Smooth muscle cell of the brain vasculature (primary cell): ENCODE results near the gene USP3.
"Not testable (repeated sequence)": the region's sequence is repeated elsewhere in the genome, so short reads cannot be mapped to it uniquely, and the experiment has no call there.

Experiments
- DNase-seq: peaks from one replicate; pipeline ENCODE4 v3.0.0-alpha.2; 2012; ENCODE audit warnings: low read depth, low spot score

USP3 gene

GRCh38 chr15:63609448-63609847 lies 105.1 kb downstream of the USP3 start:
- no peak for DNase-seq

GRCh38 chr15:63610209-63610841 lies 105.9 kb downstream of the USP3 start:
- no peak for DNase-seq

GRCh38 chr15:63611177-63611576 lies 106.8 kb downstream of the USP3 start:
- no peak for DNase-seq

DNA sequence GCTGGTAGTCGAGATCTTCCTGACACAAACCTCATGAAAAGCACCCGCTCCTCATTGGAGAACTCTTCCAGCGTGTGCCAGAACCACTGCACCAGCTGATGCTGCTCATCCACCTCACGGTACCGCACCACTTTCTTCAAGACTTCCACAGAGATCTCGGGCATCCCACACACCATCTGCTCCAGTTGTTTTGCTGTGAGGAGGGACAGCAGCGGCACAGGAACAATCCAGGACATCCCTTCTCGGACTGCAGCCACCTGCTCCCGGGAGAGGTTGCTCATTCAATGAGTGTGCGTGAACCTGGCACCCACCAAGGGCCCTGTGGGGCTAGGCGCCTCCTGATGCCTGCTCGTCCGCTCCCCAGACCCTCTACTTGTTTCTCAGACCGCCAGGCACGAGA lies 107.9 kb downstream of the USP3 start:
- no peak for DNase-seq

GRCh38 chr15:63615935-63616334 lies 111.5 kb downstream of the USP3 start:
- no peak for DNase-seq

DNA sequence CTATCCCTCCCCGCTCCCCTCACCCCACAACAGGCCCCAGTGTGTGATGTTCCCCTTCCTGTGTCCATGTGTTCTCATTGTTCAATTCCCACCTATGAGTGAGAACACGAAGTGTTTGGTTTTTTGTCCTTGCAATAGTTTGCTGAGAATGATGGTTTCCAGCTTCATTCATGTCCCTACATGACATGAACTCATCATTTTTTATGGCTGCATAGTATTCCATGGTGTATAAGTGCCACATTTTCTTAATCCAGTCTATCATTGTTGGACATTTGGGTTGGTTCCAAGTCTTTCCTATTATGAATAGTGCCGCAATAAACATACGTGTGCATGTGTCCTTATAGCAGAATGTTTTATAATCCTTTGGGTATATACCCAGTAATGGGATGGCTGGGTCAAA lies 112.8 kb downstream of the USP3 start:
- DNase-seq = not testable (repeated sequence)

GRCh38 chr15:63617627-63618026 lies 113.2 kb downstream of the USP3 start:
- DNase-seq = not testable (repeated sequence)

- DNase-seq = not testable (repeated sequence)
These were observed 116.4 kb downstream of the USP3 start for GRCh38 chr15:63620760-63621159.

- DNase-seq = no peak
These were observed 119.0 kb downstream of the USP3 start for GRCh38 chr15:63623232-63623969.

DNA sequence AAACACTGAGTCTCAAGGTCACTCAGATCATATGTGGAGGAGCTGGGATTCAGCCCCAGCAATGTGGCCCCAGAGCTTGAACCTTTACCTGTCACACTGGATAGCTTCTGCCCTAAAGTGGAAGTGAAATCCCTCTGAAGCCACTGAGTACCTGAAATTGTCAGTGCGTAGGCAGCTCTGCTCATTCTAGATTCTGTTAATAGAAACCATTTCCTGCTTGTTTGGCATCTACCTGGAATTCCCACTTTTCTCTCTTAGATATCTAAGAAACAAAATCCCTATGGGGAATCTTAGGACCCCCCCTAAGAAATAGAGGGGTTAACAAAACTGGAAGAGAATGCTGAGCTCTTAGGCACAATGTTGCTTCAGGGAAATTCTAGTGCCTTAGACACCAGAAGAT lies 122.6 kb downstream of the USP3 start:
- no peak for DNase-seq

DNA sequence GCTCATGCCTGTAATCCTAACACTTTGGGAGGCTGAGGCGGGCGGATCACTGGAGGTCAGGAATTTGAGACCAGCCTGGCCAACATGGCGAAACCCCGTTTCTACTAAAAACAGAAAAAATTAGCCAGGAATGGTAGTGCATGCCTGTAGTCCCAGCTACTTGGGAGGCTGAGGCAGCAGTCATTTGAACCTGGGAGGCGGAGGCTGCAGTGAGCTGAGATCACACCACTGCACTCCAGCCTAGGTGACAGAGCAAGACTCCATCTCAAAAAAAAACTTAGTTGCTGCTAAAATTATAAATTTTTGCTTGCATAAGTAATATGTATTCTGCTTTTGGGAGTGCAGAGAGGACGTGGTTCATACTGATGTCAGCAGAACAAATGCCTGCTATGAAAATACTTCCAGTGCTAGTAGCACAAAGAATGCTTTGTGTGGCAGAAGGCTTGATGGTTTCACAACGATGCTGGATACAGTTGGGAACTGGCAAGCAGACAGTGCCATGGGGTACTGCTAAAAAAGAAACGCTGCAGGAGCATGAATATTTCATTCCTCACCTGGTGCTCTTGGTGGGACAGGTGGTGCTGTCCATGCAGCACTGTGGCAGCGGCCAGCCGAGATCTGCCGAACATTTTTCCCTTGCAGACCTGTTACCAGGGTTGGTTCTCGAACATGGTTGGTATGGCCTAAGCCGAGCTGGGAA lies 123.9 kb downstream of the USP3 start:
- DNase-seq = no peak

- DNase-seq = no peak
These were observed 125.8 kb downstream of the USP3 start for GRCh38 chr15:63630036-63630751.

DNA sequence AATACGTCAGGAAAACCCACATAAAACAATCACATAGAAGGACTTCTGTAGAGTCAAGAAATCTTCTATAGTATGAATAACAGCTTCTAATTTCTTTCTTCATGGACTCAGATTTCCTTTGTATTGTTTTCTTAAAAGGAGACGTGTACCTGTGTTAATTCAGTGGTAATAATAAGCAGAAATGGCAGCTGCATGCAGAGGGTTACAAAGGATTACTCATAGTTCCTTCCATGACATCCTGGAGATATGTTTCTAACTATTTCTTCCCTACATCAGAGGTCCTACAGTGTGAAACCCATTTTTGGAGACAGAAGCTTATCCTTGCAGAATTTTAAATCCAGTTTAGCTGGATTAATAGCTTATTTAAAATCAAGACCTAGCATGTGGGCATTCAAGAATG lies 128.9 kb downstream of the USP3 start:
- DNase-seq = no peak

GRCh38 chr15:63634154-63634553 lies 129.8 kb downstream of the USP3 start:
- no peak for DNase-seq

DNA sequence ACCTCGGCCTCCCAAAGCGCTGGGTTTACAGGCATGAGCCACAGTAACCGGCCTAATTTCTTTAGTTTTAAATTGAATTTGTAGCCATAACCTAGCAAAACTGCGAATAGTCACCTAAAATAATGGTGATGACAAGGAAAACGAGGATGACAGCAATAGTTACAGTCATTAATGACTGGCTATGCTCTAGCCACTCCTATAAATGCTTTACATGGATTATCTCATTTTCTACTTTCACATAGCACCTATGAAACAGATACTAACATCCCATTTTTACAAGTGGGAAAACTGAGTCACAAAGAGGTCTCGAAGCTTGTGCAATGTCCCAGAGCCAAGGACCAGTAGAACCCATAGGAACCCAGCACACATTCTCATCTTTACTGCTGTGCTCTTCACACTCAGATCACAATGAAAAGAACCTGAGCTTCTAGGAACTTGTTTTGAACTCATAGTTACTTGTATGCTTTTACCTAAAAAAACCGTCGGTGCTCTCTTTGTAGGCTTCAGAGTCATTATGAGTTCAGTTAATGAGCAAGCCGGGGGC lies 132.2 kb downstream of the USP3 start:
- DNase-seq = no peak

DNA sequence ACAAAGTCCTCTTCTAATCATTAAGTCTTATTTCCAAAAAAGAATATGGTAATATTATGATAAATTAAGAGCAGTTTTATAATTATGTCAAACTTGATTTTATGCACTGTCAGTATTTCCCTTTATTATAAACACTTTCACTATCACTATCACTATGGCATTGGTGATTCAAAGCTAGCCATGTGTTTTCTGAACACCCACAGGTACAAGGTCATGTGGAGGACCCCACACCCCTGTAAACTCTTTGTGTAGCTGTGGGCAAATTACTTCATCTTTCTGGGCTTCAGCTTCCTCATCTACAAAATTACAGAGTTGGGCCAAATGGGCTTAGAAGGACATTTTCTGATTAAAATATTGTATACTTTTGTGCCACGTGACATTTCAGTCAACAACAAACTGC lies 134.4 kb downstream of the USP3 start:
- DNase-seq = no peak

GRCh38 chr15:63640146-63640545 lies 135.8 kb downstream of the USP3 start:
- DNase-seq = no peak
